H1 (cell line): ENCODE data around the gene RBMS1. TPM values are rescaled to one million over a fixed set of nuclear protein-coding genes. Genes with fewer than 3 reads are reported as not detected.

ENCODE experiments used
- CEBPB ChIP-seq: IDR thresholded peaks from 2 replicates; pipeline ENCODE4 v1.6.1; 2012; ENCODE audit warnings: low read depth, low read length
- CHD1 ChIP-seq: IDR thresholded peaks from 2 replicates; pipeline ENCODE4 v1.6.1; 2012; ENCODE audit warnings: low read depth, low read length, improper control_type of control experiment
- CHD7 ChIP-seq: fragments of 300-600 bp; sonication (generic); IDR thresholded peaks from 2 replicates; pipeline ENCODE4 v1.7.1; 2012; ENCODE audit warnings: low read length, moderate library complexity, mild to moderate bottlenecking, inconsistent platforms; ENCODE audit not compliant: insufficient replicate concordance
- POLR2A ChIP-seq, 2 experiments: IDR thresholded peaks; 1 replicate in 1 of 2; 2 replicates in 1 of 2; pipeline ENCODE4 v1.6.1; 2011; ENCODE audit warnings: low read depth in 2 of 2, low read length in 2 of 2, mild to moderate bottlenecking in 2 of 2; ENCODE audit errors: control extremely low read depth in 1 of 2
- RAD21 ChIP-seq, 2 experiments: IDR thresholded peaks in 1 of 2; conservative IDR thresholded peaks in 1 of 2; 2 replicates each; pipeline ENCODE4 v1.6.1; 2011; ENCODE audit warnings: low read depth in 2 of 2, low read length in 2 of 2, improper control_type of control experiment in 1 of 2, inconsistent platforms in 1 of 2, mild to moderate bottlenecking in 1 of 2, moderate library complexity in 1 of 2
- RNF2 ChIP-seq: fragments of 200-900, 300-1000 bp; sonication (generic); IDR thresholded peaks from 2 replicates; pipeline ENCODE4 v1.7.1; 2016; ENCODE audit warnings: borderline replicate concordance, low read depth, mild to moderate bottlenecking, antibody characterized with exemption, low read length; ENCODE audit not compliant: poor library complexity, severe bottlenecking; ENCODE audit errors: missing control alignments
- RXRA ChIP-seq: IDR thresholded peaks from 2 replicates; pipeline ENCODE4 v1.6.1; 2011; ENCODE audit warnings: low read depth, mild to moderate bottlenecking, low read length, moderate library complexity; ENCODE audit not compliant: insufficient read depth
- SIN3A ChIP-seq, 2 experiments: IDR thresholded peaks in 1 of 2; conservative IDR thresholded peaks in 1 of 2; 2 replicates each; pipeline ENCODE4 v1.6.1; 2011 to 2012; ENCODE audit warnings: low read length in 2 of 2, improper control_type of control experiment in 1 of 2, low read depth in 1 of 2, mild to moderate bottlenecking in 1 of 2
- USF2 ChIP-seq: IDR thresholded peaks from 2 replicates; pipeline ENCODE4 v1.6.1; 2011; ENCODE audit warnings: low read length, improper control_type of control experiment
- YY1 ChIP-seq: IDR thresholded peaks from 2 replicates; pipeline ENCODE4 v1.6.1; 2011; ENCODE audit warnings: low read depth, mild to moderate bottlenecking, low read length
- polyA plus RNA-seq, 7 experiments: library from polyadenylated mRNA; depleted of rRNA in 3 of 7; stranded (reverse) in 5 of 7; unstranded in 2 of 7; fragments of >200 nt in 5 of 7; fragments of 200-250 nt in 2 of 7; gene quantifications; 1 replicate in 5 of 7; 2 replicates in 1 of 7; 4 replicates in 1 of 7; pipeline versions ENCODE4 v1.2.1 to v1.2.3, GENCODE V29; 2011 to 2013; ENCODE audit warnings: missing spikeins in 2 of 7, mixed read lengths in 2 of 7
- total RNA-seq: library from RNA; stranded (reverse); fragmentation: NEBNext Ultra II Directional; extraction: Animal tissue kit (Norgen Biotek cat#: 25700); gene quantifications from 2 replicates; pipeline ENCODE4 v1.2.1, GENCODE V29; 2021

The RBMS1 gene
- total and polyA plus RNA-seq, 2 of the 8 experiments (the other 6 are each of a cell fraction or from before 2014, with no cell fraction given): 53.7 to 60.0 TPM

DNA sequence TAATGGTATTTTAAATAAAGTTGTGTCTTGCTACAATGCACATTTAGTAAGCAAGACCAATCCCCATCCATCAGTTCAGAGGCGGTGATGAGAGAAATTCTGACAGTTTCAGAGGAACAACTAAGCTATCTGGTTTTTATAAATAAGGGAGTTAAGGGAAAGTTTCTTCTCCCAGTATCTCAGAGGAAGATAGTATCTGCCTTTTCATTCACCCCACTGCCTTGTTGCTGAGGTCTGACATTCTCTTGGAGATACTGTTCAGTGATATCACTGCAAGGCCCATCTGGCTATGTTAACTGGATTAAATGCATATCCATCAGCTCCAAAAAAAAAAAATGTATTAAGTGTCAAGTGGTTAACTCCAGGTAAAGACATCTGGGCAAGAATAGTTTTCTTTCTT lies 47.9 kb downstream of the RBMS1 start (continued):
- no peak for TF ChIP-seq CHD7
- no peak for TF ChIP-seq RXRA
- TF ChIP-seq YY1: no peak
- no peak for TF ChIP-seq USF2
- TF ChIP-seq CHD1: no peak
- TF ChIP-seq SIN3A (conservative IDR thresholded peaks at IDR 0.05 in 1 of 2, IDR thresholded peaks at IDR 0.05 in 1 of 2; ENCODE audit: low read depth in 1 of 2, low read length in 2 of 2): no peak
- TF ChIP-seq CEBPB: no peak
- no peak for TF ChIP-seq RAD21 (IDR thresholded peaks at IDR 0.05 in 1 of 2, conservative IDR thresholded peaks at IDR 0.05 in 1 of 2; ENCODE audit: low read depth in 2 of 2, low read length in 2 of 2)
- TF ChIP-seq RNF2: no peak
- no peak for TF ChIP-seq POLR2A (IDR thresholded peaks at IDR 0.05; ENCODE audit: control extremely low read depth in 1 of 2, low read depth in 2 of 2, low read length in 2 of 2)
